ENCODE results near the gene SAMD4A.

DNA sequence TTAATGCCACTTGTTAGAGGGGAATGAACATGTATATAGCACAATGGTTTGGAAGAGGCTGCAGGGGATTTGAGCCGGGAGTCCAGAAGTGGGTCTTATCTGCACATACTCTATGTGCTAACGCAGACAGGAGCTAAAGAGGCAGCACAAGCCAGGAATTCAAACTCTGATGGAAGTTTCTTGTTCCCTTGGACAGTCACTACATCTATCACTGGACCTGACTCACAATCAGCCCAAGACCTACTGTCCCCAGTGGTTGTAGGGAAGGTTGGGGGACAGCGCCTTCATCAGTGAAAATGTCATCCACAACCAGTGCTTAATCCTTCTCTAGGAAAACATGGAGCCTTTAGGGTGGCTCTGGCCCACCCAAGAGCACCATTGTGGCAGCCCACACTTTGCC, 227.9 kb downstream of the SAMD4A start:
- TF ChIP-seq CTCF (IDR thresholded peaks at IDR 0.05; ENCODE audit: insufficient read depth, low read length, poor library complexity, severe bottlenecking) (no peak), EZH2phosphoT487 (conservative IDR thresholded peaks at IDR 0.05; ENCODE audit: low read length) (no peak)

Data from SU-DHL-6 (cell line).